H9 (cell line): ENCODE measurements around the gene LEMD1. TPM values are rescaled to one million over a fixed set of nuclear protein-coding genes. Genes with fewer than 3 reads are reported as not detected.

Experiments used
- DNase-seq: peaks from one replicate; pipeline ENCODE4 v3.0.0-alpha.2; 2017
- H2AFZ ChIP-seq: one replicate; pipeline ENCODE4 v1.6.1; 2013; ENCODE audit warnings: mild to moderate bottlenecking, low read length, control low read depth, moderate library complexity
- H2AK5ac ChIP-seq: 2 replicates; pipeline ENCODE4 v1.6.1; 2013; ENCODE audit warnings: low read length, control low read depth, mixed read lengths; ENCODE audit not compliant: insufficient read length
- H2BK120ac ChIP-seq: one replicate; pipeline ENCODE4 v1.6.1; 2013; ENCODE audit warnings: low read depth, mild to moderate bottlenecking, low read length, control low read depth, inconsistent platforms; ENCODE audit not compliant: poor library complexity, severe bottlenecking
- H2BK12ac ChIP-seq: 2 replicates; pipeline ENCODE4 v1.6.1; 2013; ENCODE audit warnings: low read length, control low read depth, mixed read lengths, low read depth; ENCODE audit not compliant: insufficient read length
- H2BK15ac ChIP-seq: 2 replicates; pipeline ENCODE4 v1.6.1; 2013; ENCODE audit warnings: low read depth, low read length, control low read depth
- H2BK20ac ChIP-seq: one replicate; pipeline ENCODE4 v1.6.1; 2013; ENCODE audit warnings: low read depth, mild to moderate bottlenecking, low read length, control low read depth, inconsistent platforms; ENCODE audit not compliant: poor library complexity, severe bottlenecking
- H2BK5ac ChIP-seq: 2 replicates; pipeline ENCODE4 v1.6.1; 2013; ENCODE audit warnings: low read length, control low read depth, mixed read lengths; ENCODE audit not compliant: insufficient read length
- H3K14ac ChIP-seq: 2 replicates; pipeline ENCODE4 v1.6.1; 2013; ENCODE audit warnings: low read length, control low read depth; ENCODE audit not compliant: insufficient read depth
- H3K18ac ChIP-seq: 2 replicates; pipeline ENCODE4 v1.6.1; 2013; ENCODE audit warnings: low read depth, mild to moderate bottlenecking, mixed read lengths, low read length, control low read depth; ENCODE audit not compliant: insufficient read length
- H3K23ac ChIP-seq: 2 replicates; pipeline ENCODE4 v1.6.1; 2013; ENCODE audit warnings: low read length, control low read depth, mixed read lengths, low read depth; ENCODE audit not compliant: insufficient read length
- H3K23me2 ChIP-seq: 2 replicates; pipeline ENCODE4 v1.6.1; 2013; ENCODE audit warnings: low read depth, mild to moderate bottlenecking, mixed read lengths, low read length, control low read depth; ENCODE audit not compliant: insufficient read length, poor library complexity, severe bottlenecking
- H3K27ac ChIP-seq: 2 replicates; pipeline ENCODE4 v1.5.1; 2013; ENCODE audit warnings: low read length, control low read depth, mixed read lengths, low read depth; ENCODE audit not compliant: insufficient read length
- H3K27me3 ChIP-seq: 2 replicates; pipeline ENCODE4 v1.6.1; 2013; ENCODE audit warnings: low read length, control low read depth, inconsistent platforms; ENCODE audit not compliant: insufficient read depth
- H3K4ac ChIP-seq: 2 replicates; pipeline ENCODE4 v1.6.1; 2013; ENCODE audit warnings: low read depth, mild to moderate bottlenecking, control low read depth, inconsistent platforms, low read length, moderate library complexity
- H3K4me1 ChIP-seq: 2 replicates; pipeline ENCODE4 v1.6.1; 2013; ENCODE audit warnings: low read length, control low read depth, inconsistent platforms; ENCODE audit not compliant: insufficient read depth
- H3K4me2 ChIP-seq: 2 replicates; pipeline ENCODE4 v1.6.1; 2013; ENCODE audit warnings: low read length, control low read depth, mixed read lengths; ENCODE audit not compliant: insufficient read length, insufficient read depth
- H3K56ac ChIP-seq: 2 replicates; pipeline ENCODE4 v1.6.1; 2013; ENCODE audit warnings: low read depth, mild to moderate bottlenecking, mixed read lengths, low read length, control low read depth; ENCODE audit not compliant: insufficient read length
- H3K79me1 ChIP-seq: 2 replicates; pipeline ENCODE4 v1.6.1; 2013; ENCODE audit warnings: low read depth, mild to moderate bottlenecking, moderate library complexity, low read length, control low read depth, inconsistent platforms; ENCODE audit not compliant: insufficient read depth, poor library complexity, severe bottlenecking
- H3K79me2 ChIP-seq: 2 replicates; pipeline ENCODE4 v1.6.1; 2013; ENCODE audit warnings: low read length, control low read depth, inconsistent platforms; ENCODE audit not compliant: insufficient read depth
- H3K9ac ChIP-seq: 2 replicates; pipeline ENCODE4 v1.6.1; 2013; ENCODE audit warnings: low read length, control low read depth, mixed read lengths; ENCODE audit not compliant: insufficient read length; ENCODE audit errors: extremely low read depth
- H3K9me3 ChIP-seq: one replicate; pipeline ENCODE4 v1.6.1; 2013; ENCODE audit warnings: low read depth, low read length, inconsistent platforms; ENCODE audit not compliant: control insufficient read depth
- H3T11ph ChIP-seq: one replicate; pipeline ENCODE4 v1.6.1; 2013; ENCODE audit warnings: mild to moderate bottlenecking, low read length, control low read depth, inconsistent platforms
- H4K20me1 ChIP-seq: one replicate; pipeline ENCODE4 v1.6.1; 2013; ENCODE audit not compliant: control insufficient read depth, insufficient read length, insufficient read depth
- H4K5ac ChIP-seq: 2 replicates; pipeline ENCODE4 v1.6.1; 2013; ENCODE audit warnings: low read depth, mild to moderate bottlenecking, mixed read lengths, low read length, control low read depth; ENCODE audit not compliant: insufficient read length
- H4K8ac ChIP-seq: replicated peaks from 2 replicates; pipeline ENCODE4 v1.6.1; 2013; ENCODE audit warnings: low read length, control low read depth, mixed read lengths, low read depth; ENCODE audit not compliant: insufficient read length
- H4K91ac ChIP-seq: 2 replicates; pipeline ENCODE4 v1.6.1; 2013; ENCODE audit warnings: low read depth, mild to moderate bottlenecking, moderate library complexity, mixed read lengths, low read length, control low read depth; ENCODE audit not compliant: insufficient read length
- H3K27ac Mint-ChIP-seq, 3 experiments: 2 replicates in 2 of 3; 3 replicates in 1 of 3; pipeline ENCODE4 v1.8.0; 2020 to 2021; ENCODE audit warnings: mixed read lengths in 3 of 3, mild to moderate bottlenecking in 1 of 3, moderate library complexity in 1 of 3
- H3K27me3 Mint-ChIP-seq: 2 replicates; pipeline ENCODE4 v1.8.0; 2021; ENCODE audit warnings: low read depth, mild to moderate bottlenecking, moderate library complexity, mixed read lengths
- H3K36me3 Mint-ChIP-seq, 3 experiments: 2 replicates in 2 of 3; 3 replicates in 1 of 3; pipeline ENCODE4 v1.8.0; 2020 to 2021; ENCODE audit warnings: low read depth in 3 of 3, mixed read lengths in 3 of 3; ENCODE audit not compliant: insufficient read depth in 1 of 3
- H3K4me1 Mint-ChIP-seq, 2 experiments: 2 replicates each; pipeline ENCODE4 v1.8.0; 2020; ENCODE audit warnings: mixed read lengths in 2 of 2
- H3K4me3 Mint-ChIP-seq, 2 experiments: 2 replicates in 1 of 2; 3 replicates in 1 of 2; pipeline ENCODE4 v1.8.0; 2020 to 2021; ENCODE audit warnings: mild to moderate bottlenecking in 2 of 2, mixed read lengths in 2 of 2, moderate library complexity in 1 of 2
- H3K9me3 Mint-ChIP-seq, 2 experiments: 2 replicates in 1 of 2; 3 replicates in 1 of 2; pipeline ENCODE4 v1.8.0; 2020; ENCODE audit warnings: mild to moderate bottlenecking in 2 of 2, mixed read lengths in 2 of 2, moderate library complexity in 1 of 2
- WGBS: extraction: QIAGEN DNeasy Blood & Tissue Kit; methylation state at CpG from one replicate; pipeline ENCODE4 v1.1.7; 2013; ENCODE audit warnings: missing lambda C conversion rate, low lambda C conversion rate, mixed read lengths; ENCODE audit not compliant: insufficient read length; ENCODE audit errors: extremely low coverage; 5-methylcytosine and 5-hydroxymethylcytosine counted together
- total RNA-seq: library from RNA; stranded (reverse); gene quantifications from 2 replicates; pipeline ENCODE4 v1.2.1, GENCODE V29; 2021
- TF ChIP-seq, protein P1 (sequence below): fragments of 200-600 bp; sonication (generic); conservative IDR thresholded peaks from 3 replicates; pipeline ENCODE4 v1.8.0; 2021; ENCODE audit warnings: antibody characterized with exemption, mild to moderate bottlenecking

LEMD1 gene
- total RNA-seq, 1 experiment from 2014 or later: 11.8 TPM

DNA sequence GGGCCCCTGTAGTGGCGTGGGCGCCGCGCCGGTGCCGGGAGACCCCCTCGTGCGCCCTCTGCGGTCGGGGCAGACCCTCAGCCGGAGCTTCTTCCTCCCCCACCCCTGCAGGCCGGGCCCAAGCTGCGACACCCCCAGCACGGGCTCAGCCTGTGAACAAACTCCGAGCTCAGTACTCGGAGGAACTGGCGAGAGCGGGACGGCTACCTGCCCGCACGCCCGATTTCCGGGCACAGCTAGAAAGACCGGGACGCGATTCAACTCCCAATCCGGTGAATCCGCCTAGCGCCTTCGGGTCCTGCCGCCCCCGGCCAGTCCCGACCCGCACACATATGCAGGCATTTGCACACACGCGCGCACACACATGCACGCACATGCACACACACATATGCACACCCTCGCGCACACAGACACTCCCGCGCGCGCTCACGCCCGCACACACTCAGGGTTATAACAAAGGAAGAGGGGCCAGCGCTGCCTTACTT lies 34.6 kb upstream of the LEMD1 start:
- peak overlapping the region; percentile 66 to 97 (median 95); a peak in 6 of 7 replicates for H3K27ac Mint-ChIP-seq
- H2AK5ac ChIP-seq: no peak overlapping the region
- peak overlapping the region; percentile 72 for H3K9ac ChIP-seq
- H3K18ac ChIP-seq: peak overlapping the region; percentile 74
- H3K4me1 Mint-ChIP-seq: peaks cover 52 to 58% of the 10 kb centered on the region in 2 experiments
- peaks cover 21% of the 10 kb centered on the region for H3K23me2 ChIP-seq
- H4K5ac ChIP-seq: no peak overlapping the region
- peaks cover 10 to 23% (median 11%) of the 10 kb centered on the region in 3 experiments for H3K36me3 Mint-ChIP-seq
- no peak overlapping the region for H2BK15ac ChIP-seq
- peaks cover 3% of the 10 kb centered on the region for H3K79me1 ChIP-seq
- no peak overlapping the region for H3K23ac ChIP-seq
- H3K27me3 ChIP-seq: no peaks in the 10 kb centered on the region; the same call in 1 of the 2 replicates
- no peak overlapping the region for H3K56ac ChIP-seq
- H3K9me3 ChIP-seq: no peaks in the 10 kb centered on the region
- H2AFZ ChIP-seq: no peak overlapping the region
- no peak overlapping the region for H2BK12ac ChIP-seq
- no peak overlapping the region for H3K27ac ChIP-seq
- no peak overlapping the region; the same call in 1 of the 2 replicates for H3K4ac ChIP-seq
- H4K91ac ChIP-seq: no peak overlapping the region
- no peaks in the 10 kb centered on the region for H3K79me2 ChIP-seq
- peak; percentile 54 for DNase-seq
- peak overlapping the region; percentile 84 for H3K14ac ChIP-seq
- H2BK20ac ChIP-seq: no peak overlapping the region
- TF ChIP-seq, protein P1, sequence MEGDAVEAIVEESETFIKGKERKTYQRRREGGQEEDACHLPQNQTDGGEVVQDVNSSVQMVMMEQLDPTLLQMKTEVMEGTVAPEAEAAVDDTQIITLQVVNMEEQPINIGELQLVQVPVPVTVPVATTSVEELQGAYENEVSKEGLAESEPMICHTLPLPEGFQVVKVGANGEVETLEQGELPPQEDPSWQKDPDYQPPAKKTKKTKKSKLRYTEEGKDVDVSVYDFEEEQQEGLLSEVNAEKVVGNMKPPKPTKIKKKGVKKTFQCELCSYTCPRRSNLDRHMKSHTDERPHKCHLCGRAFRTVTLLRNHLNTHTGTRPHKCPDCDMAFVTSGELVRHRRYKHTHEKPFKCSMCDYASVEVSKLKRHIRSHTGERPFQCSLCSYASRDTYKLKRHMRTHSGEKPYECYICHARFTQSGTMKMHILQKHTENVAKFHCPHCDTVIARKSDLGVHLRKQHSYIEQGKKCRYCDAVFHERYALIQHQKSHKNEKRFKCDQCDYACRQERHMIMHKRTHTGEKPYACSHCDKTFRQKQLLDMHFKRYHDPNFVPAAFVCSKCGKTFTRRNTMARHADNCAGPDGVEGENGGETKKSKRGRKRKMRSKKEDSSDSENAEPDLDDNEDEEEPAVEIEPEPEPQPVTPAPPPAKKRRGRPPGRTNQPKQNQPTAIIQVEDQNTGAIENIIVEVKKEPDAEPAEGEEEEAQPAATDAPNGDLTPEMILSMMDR: peak; percentile 39; the same call in 2 of the 3 replicates
- WGBS: no CpG with 5 or more reads among the region's 47 CpGs
- H3K4me2 ChIP-seq: peak overlapping the region; percentile 63
- no peaks in the 10 kb centered on the region for H3K9me3 Mint-ChIP-seq
- peak overlapping the region; percentile 95 to 99 for H3K4me3 Mint-ChIP-seq
- H2BK5ac ChIP-seq: no peak overlapping the region
- no peak overlapping the region for H4K8ac ChIP-seq
- no peaks in the 10 kb centered on the region for H4K20me1 ChIP-seq
- no peak overlapping the region for H2BK120ac ChIP-seq
- H3K4me1 ChIP-seq: peaks cover 10% of the 10 kb centered on the region
- peaks cover 37% of the 10 kb centered on the region for H3K27me3 Mint-ChIP-seq
- H3T11ph ChIP-seq: no peak overlapping the region
